AG09319 (cell line): ENCODE results near the gene SYDE1.
A peak's percentile ranks its signal among the peaks of the same experiment; 100 is the strongest.
"Not testable (repeated sequence)": the region's sequence is repeated elsewhere in the genome, so short reads cannot be mapped to it uniquely, and the experiment has no call there.

Source experiments
- DNase-seq: peaks from one replicate; pipeline ENCODE4 v3.0.0-alpha.2; 2010; ENCODE audit warnings: low read depth; ENCODE audit errors: extremely low read depth
- CTCF ChIP-seq: IDR thresholded peaks from 2 replicates; pipeline ENCODE4 v1.5.1; 2011; ENCODE audit warnings: low read depth, mild to moderate bottlenecking, inconsistent platforms, low read length, moderate library complexity

Gene SYDE1

GRCh38 chr19:15087182-15087581 is 20.0 kb upstream of the SYDE1 start:
- DNase-seq: no peak
- TF ChIP-seq CTCF: no peak

- peak; percentile 62 for TF ChIP-seq CTCF
- DNase-seq: peak; percentile 44
These were observed 15.1 kb upstream of the SYDE1 start for GRCh38 chr19:15091918-15092753.

- TF ChIP-seq CTCF: no peak
- DNase-seq: no peak
These were observed 14.2 kb upstream of the SYDE1 start for GRCh38 chr19:15093001-15093400.

GRCh38 chr19:15096223-15096622 is 11.0 kb upstream of the SYDE1 start:
- TF ChIP-seq CTCF: no peak
- no peak for DNase-seq

GRCh38 chr19:15097980-15098379 is 9.2 kb upstream of the SYDE1 start:
- DNase-seq: not testable (repeated sequence)

- TF ChIP-seq CTCF: no peak
- DNase-seq: no peak
These were observed 8.7 kb upstream of the SYDE1 start for GRCh38 chr19:15098460-15098859.

GRCh38 chr19:15099017-15099582 is 8.1 kb upstream of the SYDE1 start:
- no peak for DNase-seq
- no peak for TF ChIP-seq CTCF
